IMR-90 (cell line): Measurements from ENCODE around the gene HEPACAM. TPM values are rescaled to one million over a fixed set of nuclear protein-coding genes. Genes with fewer than 3 reads are reported as not detected.

Experiments
- ATAC-seq: fragments of 200-7000 bp; cut with Tn5 transposase; 2 replicates; pipeline ENCODE4 v1.9.1; 2020; ENCODE audit warnings: low read depth, mild to moderate bottlenecking, moderate library complexity
- BruUV-seq: library from RNA; stranded (reverse); fragments of 400-500 nt; replicated peaks from 2 replicates; lab custom pipeline; 2021; lab: Mats Ljungman, UMichigan
- CTCF ChIA-PET: fragments of 300-600 bp; formaldehyde crosslinking; extraction: SDS; loops from one replicate; lab custom pipeline; 2021; ENCODE audit warnings: antibody characterized with exemption; lab: Yijun Ruan, JAX
- POLR2A ChIA-PET: fragments of 300-600 bp; sonication (Branson Sonifier 250); formaldehyde crosslinking; loops from one replicate; lab custom pipeline; 2022; ENCODE audit warnings: antibody characterized with exemption; ENCODE audit not compliant: unreplicated experiment; lab: Charles Lee
- DNase-seq: peaks from one replicate; pipeline ENCODE4 v3.0.0; 2013
- H2AFZ ChIP-seq: replicated peaks from 2 replicates; pipeline ENCODE3; 2013; ENCODE audit warnings: low read length, mild to moderate bottlenecking; ENCODE audit not compliant: poor library complexity
- H2AK5ac ChIP-seq: 2 replicates; pipeline ENCODE4 v1.6.1; 2013; ENCODE audit warnings: low read depth, low read length, inconsistent platforms
- H2AK9ac ChIP-seq: replicated peaks from 2 replicates; pipeline ENCODE3; 2013; ENCODE audit warnings: mild to moderate bottlenecking, low read depth, low read length, moderate library complexity; ENCODE audit not compliant: poor library complexity
- H2BK120ac ChIP-seq: 2 replicates; pipeline ENCODE4 v1.6.1; 2013; ENCODE audit warnings: low read depth, low read length, inconsistent platforms
- H2BK15ac ChIP-seq: 3 replicates; pipeline ENCODE4 v1.6.1; 2013; ENCODE audit warnings: low read depth, low read length, inconsistent platforms
- H2BK20ac ChIP-seq: 2 replicates; pipeline ENCODE4 v1.6.1; 2013; ENCODE audit warnings: low read depth, mild to moderate bottlenecking, inconsistent platforms, low read length, moderate library complexity
- H2BK5ac ChIP-seq: 2 replicates; pipeline ENCODE4 v1.6.1; 2013; ENCODE audit warnings: mild to moderate bottlenecking, low read depth, low read length, inconsistent platforms; ENCODE audit not compliant: poor library complexity, severe bottlenecking
- H3K14ac ChIP-seq: replicated peaks from 2 replicates; pipeline ENCODE4 v1.6.1; 2013; ENCODE audit warnings: low read depth, low read length, inconsistent platforms
- H3K18ac ChIP-seq: 2 replicates; pipeline ENCODE4 v1.6.1; 2013; ENCODE audit warnings: low read depth, low read length, control low read depth
- H3K23ac ChIP-seq: 2 replicates; pipeline ENCODE4 v1.6.1; 2013; ENCODE audit warnings: low read depth, low read length, inconsistent platforms
- H3K27ac ChIP-seq: 2 replicates; pipeline ENCODE4 v1.5.1; 2013; ENCODE audit warnings: mild to moderate bottlenecking, control low read depth, low read length; ENCODE audit not compliant: insufficient read depth
- H3K27me3 ChIP-seq: 2 replicates; pipeline ENCODE4 v1.6.1; 2013; ENCODE audit warnings: low read length; ENCODE audit not compliant: control insufficient read depth, insufficient read depth
- H3K36me3 ChIP-seq: 2 replicates; pipeline ENCODE4 v1.6.1; 2013; ENCODE audit warnings: low read length, mixed read lengths; ENCODE audit not compliant: control insufficient read depth, insufficient read depth
- H3K4ac ChIP-seq: 2 replicates; pipeline ENCODE4 v1.6.1; 2013; ENCODE audit warnings: low read depth, low read length, inconsistent platforms
- H3K4me1 ChIP-seq: 2 replicates; pipeline ENCODE4 v1.6.1; 2013; ENCODE audit warnings: low read length, mixed read lengths; ENCODE audit not compliant: control insufficient read depth, insufficient read depth
- H3K4me2 ChIP-seq: 2 replicates; pipeline ENCODE4 v1.6.1; 2013; ENCODE audit warnings: low read depth, mild to moderate bottlenecking, control low read depth, low read length, moderate library complexity
- H3K4me3 ChIP-seq: 2 replicates; pipeline ENCODE4 v1.5.1; 2013; ENCODE audit warnings: low read depth, mild to moderate bottlenecking, control low read depth, low read length, moderate library complexity; ENCODE audit not compliant: insufficient read depth
- H3K56ac ChIP-seq: 2 replicates; pipeline ENCODE4 v1.6.1; 2013; ENCODE audit warnings: low read length, inconsistent platforms; ENCODE audit not compliant: insufficient read depth; ENCODE audit errors: extremely low read depth
- H3K79me1 ChIP-seq, 2 experiments: 2 replicates each; pipeline ENCODE4 v1.6.1; 2013; ENCODE audit warnings: low read length in 2 of 2, inconsistent platforms in 1 of 2, low read depth in 1 of 2
- H3K9ac ChIP-seq: 2 replicates; pipeline ENCODE4 v1.6.1; 2013; ENCODE audit warnings: low read depth, low read length, control low read depth
- H3K9me1 ChIP-seq: 2 replicates; pipeline ENCODE4 v1.6.1; 2013; ENCODE audit warnings: low read length, inconsistent platforms; ENCODE audit not compliant: insufficient read depth
- H3K9me3 ChIP-seq: 2 replicates; pipeline ENCODE4 v1.6.1; 2013; ENCODE audit warnings: low read length; ENCODE audit not compliant: control insufficient read depth, insufficient read depth
- H4K20me1 ChIP-seq: 2 replicates; pipeline ENCODE4 v1.6.1; 2013; ENCODE audit warnings: low read length, inconsistent platforms; ENCODE audit not compliant: insufficient read depth
- H4K5ac ChIP-seq: 2 replicates; pipeline ENCODE4 v1.6.1; 2013; ENCODE audit warnings: mild to moderate bottlenecking, low read depth, low read length, control low read depth
- H4K8ac ChIP-seq, 2 experiments: 2 replicates each; pipeline ENCODE4 v1.6.1; 2013; ENCODE audit warnings: low read depth in 2 of 2, low read length in 2 of 2, control low read depth in 1 of 2, inconsistent platforms in 1 of 2
- H4K91ac ChIP-seq: 2 replicates; pipeline ENCODE4 v1.6.1; 2013; ENCODE audit warnings: low read depth, low read length, inconsistent platforms; ENCODE audit not compliant: insufficient read depth
- CEBPB ChIP-seq: IDR thresholded peaks from 2 replicates; pipeline ENCODE4 v1.6.1; 2012; ENCODE audit warnings: low read depth, low read length, improper control_type of control experiment
- RAD21 ChIP-seq: IDR thresholded peaks from 2 replicates; pipeline ENCODE4 v1.6.1; 2012; ENCODE audit warnings: low read length, improper control_type of control experiment
- RFX5 ChIP-seq: IDR thresholded peaks from 2 replicates; pipeline ENCODE4 v1.8.0; 2012; ENCODE audit warnings: low read depth, mild to moderate bottlenecking, low read length, moderate library complexity
- WGBS, 2 experiments: methylation state at CpG; one replicate each; pipeline versions ENCODE4 v1.1.5 to v1.1.7; 2013; ENCODE audit warnings: missing lambda C conversion rate in 2 of 2; ENCODE audit not compliant: insufficient read length in 1 of 2; ENCODE audit errors: extremely low coverage in 2 of 2; 5-methylcytosine and 5-hydroxymethylcytosine counted together
- dilution Hi-C: fragments of 300-500 bp; cut with HindIII; formaldehyde crosslinking; loops from one replicate; pipeline ENCODE4 v1.14.3; 2018; ENCODE audit warnings: low sequenced_read_pairs; ENCODE audit not compliant: unreplicated experiment
- in situ Hi-C: fragments of 300-500 bp; cut with MboI; formaldehyde crosslinking; loops from 3 replicates; pipeline ENCODE4 v1.14.3; 2019; ENCODE audit warnings: low sequenced_read_pairs, inconsistent platforms, mixed read lengths
- intact Hi-C: fragments of 100-400 bp; cut with micrococcal nuclease; formaldehyde crosslinking; loops from 2 replicates; pipeline ENCODE4 v1.10.0; 2022
- polyA plus RNA-seq, 3 experiments: library from polyadenylated mRNA; depleted of rRNA; stranded (reverse); fragments of >200 nt; gene quantifications; 2 replicates each; pipeline ENCODE4 v1.2.3, GENCODE V29; 2012; ENCODE audit warnings: low replicate concordance in 1 of 3
- total RNA-seq: library from RNA; depleted of rRNA; stranded (reverse); fragments of >200 nt; gene quantifications from 2 replicates; pipeline ENCODE4 v1.2.3, GENCODE V29; 2012
- TF ChIP-seq, protein P1 (sequence below): fragments of 150-350 bp; IDR thresholded peaks from 2 replicates; pipeline ENCODE4 v1.6.1; 2016; ENCODE audit warnings: low read depth, mild to moderate bottlenecking, low read length, moderate library complexity, borderline replicate concordance

The HEPACAM gene
- total and polyA plus RNA-seq, 2 of the 4 experiments (the other 2 are of a cell fraction) = 0.09 to 0.18 TPM

DNA sequence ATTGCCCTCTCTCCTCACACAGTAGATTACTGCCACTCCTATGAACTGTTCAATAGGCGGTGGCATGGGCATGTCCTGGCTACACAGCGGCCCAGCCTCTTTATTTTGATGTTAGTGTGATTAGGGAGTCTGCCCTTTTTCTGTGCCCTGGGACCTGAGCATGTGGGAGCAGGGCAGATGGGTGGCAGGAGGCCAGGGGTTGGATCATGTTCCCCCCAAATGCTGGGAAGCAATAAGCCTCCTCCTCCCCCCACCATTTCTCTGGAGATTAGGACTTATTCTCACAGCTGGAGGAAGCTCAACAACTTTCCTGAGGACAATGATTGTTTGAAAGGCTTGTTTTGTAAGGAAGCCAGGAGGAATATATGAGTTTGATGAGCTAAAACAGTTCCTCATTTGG, 15.9 kb downstream of the HEPACAM start:
- no TSS peak for BruUV-seq
- TF ChIP-seq CEBPB (no peak), RFX5 (no peak), RAD21 (no peak)
- TF ChIP-seq, protein P1, sequence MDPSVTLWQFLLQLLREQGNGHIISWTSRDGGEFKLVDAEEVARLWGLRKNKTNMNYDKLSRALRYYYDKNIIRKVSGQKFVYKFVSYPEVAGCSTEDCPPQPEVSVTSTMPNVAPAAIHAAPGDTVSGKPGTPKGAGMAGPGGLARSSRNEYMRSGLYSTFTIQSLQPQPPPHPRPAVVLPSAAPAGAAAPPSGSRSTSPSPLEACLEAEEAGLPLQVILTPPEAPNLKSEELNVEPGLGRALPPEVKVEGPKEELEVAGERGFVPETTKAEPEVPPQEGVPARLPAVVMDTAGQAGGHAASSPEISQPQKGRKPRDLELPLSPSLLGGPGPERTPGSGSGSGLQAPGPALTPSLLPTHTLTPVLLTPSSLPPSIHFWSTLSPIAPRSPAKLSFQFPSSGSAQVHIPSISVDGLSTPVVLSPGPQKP = no peak
- in situ Hi-C loops = no loop called here
- Histone ChIP-seq H3K27ac (no peak overlapping the region), H3K9me1 (peaks cover 24% of the 10 kb centered on the region; the same call in 1 of the 2 replicates), H2BK120ac (no peak overlapping the region), H2BK5ac (no peak overlapping the region), H3K56ac (no peak overlapping the region), H3K4me1 (peaks cover 8% of the 10 kb centered on the region), H3K9ac (no peak overlapping the region), H3K4me2 (no peak overlapping the region), H3K4ac (no peak overlapping the region), H4K8ac (peak overlapping the region in 1 of 2 experiments; percentile 68; a peak in 1 of 4 replicates), H3K79me1 (peaks cover 0 to 3% of the 10 kb centered on the region in 2 experiments; a peak in 1 of 4 replicates), H3K9me3 (no peaks in the 10 kb centered on the region), H3K4me3 (no peak overlapping the region), H4K20me1 (no peaks in the 10 kb centered on the region), H2AFZ (no peak overlapping the region), H3K27me3 (no peaks in the 10 kb centered on the region), H2AK5ac (peak overlapping the region; percentile 51; the same call in 1 of the 2 replicates), H3K14ac (no peak overlapping the region), H3K18ac (no peak overlapping the region), H4K5ac (no peak overlapping the region), H3K36me3 (no peaks in the 10 kb centered on the region), H2AK9ac (no peak overlapping the region), H3K23ac (no peak overlapping the region), H2BK15ac (no peak overlapping the region; the same call in 2 of the 3 replicates), H2BK20ac (no peak overlapping the region; the same call in 1 of the 2 replicates), H4K91ac (no peak overlapping the region)
- ATAC-seq (no peak), DNase-seq (no peak)
- no CpG with 5 or more reads among the region's 2 CpGs for WGBS, 2 experiments
- POLR2A ChIA-PET = interaction anchor here (0.6 to 1.0 kb wide), 2 partner anchors 22 to 239 kb away, joined by 3 read pairs; partner anchors contain the start of gene ROBO4
- CTCF ChIA-PET = interaction anchor here (0.9 to 1.0 kb wide), 2 partner anchors 31 to 54 kb away, joined by 3 read pairs; no protein-coding TSS in a partner anchor
- dilution Hi-C loops = no loop called here
- intact Hi-C loops = loop anchor here (2.0 kb wide), 1 partner anchor 43 kb away; no protein-coding TSS in a partner anchor
